Body of pancreas (tissue), 4 donors: ENCODE results near the gene DTHD1.

Experiments used
- CTCF ChIP-seq, 7 experiments: fragments of 450-650 bp in 4 of 7; fragments of 200-600 bp in 3 of 7; sonication (generic) in 3 of 7; IDR thresholded peaks; one replicate each; pipeline ENCODE4 v1.5.1; 2016 to 2019; ENCODE audit warnings: antibody characterized with exemption in 7 of 7
- POLR2A ChIP-seq, 3 donors: fragments of 450-650 bp; IDR thresholded peaks; one replicate each; pipeline ENCODE4 v1.6.1; 2016; ENCODE audit warnings: antibody characterized with exemption in 3 of 3, mild to moderate bottlenecking in 2 of 3

GRCh38 chr4:36285784-36286480, 4.5 kb downstream of the DTHD1 start:
- TF ChIP-seq POLR2A (IDR thresholded peaks at IDR 0.05) (no peak), CTCF (IDR thresholded peaks at IDR 0.05) (no peak)
